Cerebellar nuclear complex (tissue), 1 donor: ENCODE results near the gene PPP1R14C.
"Not testable (repeated sequence)": the region's sequence is repeated elsewhere in the genome, so short reads cannot be mapped to it uniquely, and the experiment has no call there.

Source experiments
- DNase-seq, 2 experiments: peaks; one replicate each; lab custom pipeline; 2025; lab: John Stamatoyannopoulos, UW

Gene PPP1R14C

DNA sequence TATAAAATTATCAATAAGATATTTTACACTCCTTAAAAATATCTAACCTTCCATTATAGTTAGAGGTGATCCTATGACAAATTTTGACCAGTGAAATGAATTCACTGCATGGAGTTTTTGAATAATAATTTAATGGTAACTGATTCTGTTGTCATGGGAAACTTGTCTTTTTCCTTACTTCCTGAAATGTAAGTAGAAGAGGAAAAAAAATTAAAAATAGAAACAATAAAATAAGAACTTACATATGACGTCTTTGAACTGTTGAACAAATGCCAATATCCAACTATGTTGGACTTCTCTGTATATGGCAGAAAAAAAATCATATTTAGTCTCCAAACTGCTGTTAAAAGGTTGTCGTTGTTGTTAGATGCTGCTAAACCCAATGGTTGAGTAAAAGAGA lies 26.3 kb downstream of the PPP1R14C start:
- no peak for DNase-seq

- DNase-seq, result no peak
Measured at GRCh38 chr6:150169609-150170008, 26.8 kb downstream of the PPP1R14C start.

DNA sequence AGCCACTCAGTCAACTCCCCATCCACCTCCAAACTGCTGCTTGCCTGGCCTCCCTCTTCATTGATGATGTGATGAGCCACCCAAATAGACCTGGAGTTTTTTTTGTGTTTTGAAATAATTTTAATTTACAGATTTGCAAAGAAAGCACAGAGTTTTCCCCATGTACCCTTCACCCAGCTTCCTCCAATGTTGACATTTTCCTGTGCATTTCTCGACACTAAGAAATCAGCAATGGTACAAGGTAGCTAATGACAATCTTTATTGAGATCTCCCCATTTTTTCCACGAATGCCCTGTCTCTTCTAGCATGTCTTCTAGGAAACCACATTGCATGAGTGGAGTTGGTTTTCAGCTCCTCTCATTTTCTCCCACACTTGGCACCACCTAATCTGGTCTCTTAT lies 30.1 kb downstream of the PPP1R14C start:
- DNase-seq, result no peak

GRCh38 chr6:150175586-150176151 lies 32.8 kb downstream of the PPP1R14C start:
- no peak for DNase-seq

- DNase-seq, result peak; percentile 14 to 71
Measured at GRCh38 chr6:150176152-150176551, 33.3 kb downstream of the PPP1R14C start.

GRCh38 chr6:150176659-150177058 lies 33.8 kb downstream of the PPP1R14C start:
- no peak for DNase-seq

DNA sequence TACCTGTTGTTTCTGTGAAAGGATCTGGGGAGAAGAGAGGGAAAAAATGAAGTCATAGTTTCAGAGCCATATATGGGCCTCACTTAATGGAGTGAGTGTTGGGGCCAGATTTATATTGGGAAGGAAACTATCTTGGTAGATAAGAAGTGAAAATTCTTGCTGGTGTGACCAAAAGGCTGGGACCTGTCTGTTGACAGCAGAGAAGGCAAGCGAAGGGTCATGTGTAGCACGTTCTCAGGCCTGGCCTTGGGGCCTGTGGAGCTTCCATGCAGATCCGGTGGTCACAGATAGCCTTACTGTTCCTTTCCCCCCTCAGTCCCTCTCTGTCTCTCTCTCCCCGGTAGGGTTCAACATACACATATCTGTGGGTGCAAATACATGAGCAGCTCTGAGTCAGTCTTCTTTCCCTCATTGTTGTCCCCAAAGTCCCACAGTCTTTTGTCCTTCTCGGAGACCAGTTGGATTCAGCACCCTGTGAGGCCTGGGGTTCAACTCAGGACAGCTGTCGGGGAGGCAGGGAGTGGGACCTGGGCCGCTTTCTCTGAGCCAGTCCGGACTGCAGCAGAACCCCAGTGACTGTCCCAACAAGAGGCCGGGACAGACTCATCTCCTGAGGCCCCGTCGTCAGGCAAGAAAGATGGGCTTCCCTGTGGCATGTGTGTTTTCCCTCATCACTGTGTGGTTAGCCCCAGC lies 34.6 kb downstream of the PPP1R14C start:
- no peak for DNase-seq

- DNase-seq, result no peak
Measured at GRCh38 chr6:150177952-150178520, 35.2 kb downstream of the PPP1R14C start.

DNA sequence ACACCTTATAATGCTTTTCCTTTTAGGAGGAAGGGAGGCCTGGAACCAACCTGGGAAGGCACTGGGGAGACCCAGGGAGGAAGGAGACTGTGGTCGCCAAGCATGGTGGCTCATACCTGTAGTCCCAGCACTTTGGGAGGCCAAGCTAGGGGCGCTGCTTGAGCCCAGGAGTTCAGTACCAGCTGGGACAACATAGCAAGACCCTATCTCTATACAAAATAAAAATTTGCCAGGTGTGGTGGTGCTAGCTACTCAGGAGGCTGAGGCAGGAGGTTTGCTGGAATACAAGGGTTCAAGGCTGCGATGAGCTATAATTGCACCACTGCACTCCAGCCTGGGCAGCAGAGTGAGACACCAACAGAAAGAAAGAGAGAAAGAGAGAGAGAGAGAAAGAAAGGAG lies 36.2 kb downstream of the PPP1R14C start:
- DNase-seq, result no peak

GRCh38 chr6:150179907-150180424 lies 37.1 kb downstream of the PPP1R14C start:
- not testable (repeated sequence) for DNase-seq

DNA sequence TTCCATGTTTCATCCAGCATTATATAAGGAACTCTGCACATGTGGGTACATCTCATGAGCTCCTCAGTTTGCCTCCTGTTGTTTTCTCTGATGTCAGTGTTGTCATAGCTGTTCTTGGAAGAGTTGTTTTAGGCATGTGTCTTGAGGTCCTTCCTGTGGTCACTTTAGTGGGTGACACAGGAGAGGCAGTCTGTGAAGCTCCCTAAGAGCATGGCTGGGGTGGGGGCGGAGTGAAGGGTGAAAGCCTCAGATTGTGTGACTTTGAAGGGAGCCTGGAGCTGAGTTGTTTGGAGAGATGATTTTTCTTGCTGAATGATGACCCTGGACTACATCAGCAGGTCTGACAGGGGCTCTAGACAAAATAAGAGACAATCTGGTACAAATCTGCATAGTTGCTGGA lies 37.7 kb downstream of the PPP1R14C start:
- no peak for DNase-seq

DNA sequence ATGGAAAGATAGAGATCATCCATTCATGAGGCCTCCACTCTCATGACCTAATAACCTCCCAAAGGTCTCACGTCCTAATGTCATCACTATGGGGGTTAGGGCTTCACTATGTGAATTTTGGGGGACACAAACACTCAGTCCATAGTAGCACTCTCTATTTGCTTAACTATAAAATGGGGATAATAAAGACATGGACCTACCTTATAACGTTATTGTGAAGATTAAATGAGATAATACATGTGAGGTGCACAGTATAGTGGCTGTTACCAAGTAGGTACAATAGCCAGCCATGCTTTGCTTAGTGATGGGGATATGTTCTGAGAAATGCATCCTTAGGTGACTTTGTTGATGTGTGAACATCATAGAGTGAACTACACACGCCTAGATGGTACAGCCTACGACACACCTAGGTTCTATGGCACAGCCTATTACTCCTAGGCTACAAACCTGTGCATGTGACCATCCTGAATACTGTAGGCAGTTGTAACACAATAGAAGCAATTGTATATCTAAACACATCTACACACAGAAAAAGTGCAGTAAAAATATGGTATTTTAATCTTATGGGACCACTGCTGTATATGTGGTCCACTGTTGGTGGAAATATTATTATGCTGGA lies 39.7 kb downstream of the PPP1R14C start:
- DNase-seq, result no peak

DNA sequence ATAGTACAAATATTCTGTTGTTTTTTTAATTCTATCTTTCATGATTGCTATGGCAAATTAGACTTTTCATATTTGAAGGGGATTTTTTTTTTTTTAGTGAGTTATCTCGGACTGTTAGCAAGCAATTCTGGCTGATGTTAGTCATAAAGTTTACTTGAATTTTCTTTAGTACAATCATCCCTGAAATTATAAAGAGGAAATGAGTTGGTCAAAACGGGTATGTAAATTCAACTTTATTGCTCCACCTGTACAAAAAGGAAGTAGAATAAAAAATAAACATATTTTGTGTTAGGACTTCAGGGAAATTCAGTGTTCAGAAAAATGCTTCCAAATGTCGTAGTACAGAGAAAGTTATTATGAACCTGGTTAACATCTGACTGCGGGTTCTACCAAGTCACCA lies 40.3 kb downstream of the PPP1R14C start:
- DNase-seq, result no peak

GRCh38 chr6:150183966-150184365 lies 41.1 kb downstream of the PPP1R14C start:
- no peak for DNase-seq

- no peak for DNase-seq
Measured at GRCh38 chr6:150184850-150185731, 42.2 kb downstream of the PPP1R14C start.

DNA sequence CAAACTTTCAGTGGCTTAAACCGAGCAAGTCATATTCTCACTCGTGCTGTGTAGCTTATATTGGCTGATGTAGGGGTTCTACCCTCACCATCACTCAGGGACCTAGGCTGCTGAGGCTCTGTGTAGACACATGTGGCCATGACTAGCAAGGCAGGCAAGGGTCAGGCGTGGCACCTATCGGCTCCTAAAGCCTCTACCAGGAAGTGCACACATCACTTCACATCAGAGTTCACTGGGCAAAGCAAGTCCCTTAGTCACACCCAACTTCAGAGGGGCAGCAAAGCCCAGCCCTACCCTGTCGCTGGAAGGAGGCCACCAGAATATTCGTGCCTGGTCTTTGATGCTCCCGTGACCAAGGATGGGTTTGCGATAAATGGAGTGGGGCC lies 42.9 kb downstream of the PPP1R14C start:
- no peak for DNase-seq

GRCh38 chr6:150186129-150186898 lies 43.5 kb downstream of the PPP1R14C start:
- no peak for DNase-seq

DNA sequence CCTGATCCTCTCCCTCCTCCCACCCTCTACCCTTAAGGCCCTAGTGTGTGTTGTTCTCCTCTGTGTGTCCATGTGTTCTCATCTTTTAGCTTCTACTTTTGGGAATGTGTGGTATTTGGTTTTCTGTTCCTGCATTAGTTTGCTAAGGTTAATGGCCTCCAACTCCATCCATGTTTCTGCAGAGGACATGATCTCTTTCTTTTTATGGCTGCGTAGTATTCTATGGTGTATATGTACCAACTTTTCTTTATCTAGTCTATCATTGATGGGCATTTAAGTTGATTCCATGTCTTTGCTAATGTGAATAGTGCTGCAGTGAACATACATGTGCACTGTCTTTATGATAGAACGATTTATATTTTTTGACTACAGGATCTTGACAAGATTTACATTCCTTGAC lies 44.6 kb downstream of the PPP1R14C start:
- DNase-seq, result not testable (repeated sequence)

DNA sequence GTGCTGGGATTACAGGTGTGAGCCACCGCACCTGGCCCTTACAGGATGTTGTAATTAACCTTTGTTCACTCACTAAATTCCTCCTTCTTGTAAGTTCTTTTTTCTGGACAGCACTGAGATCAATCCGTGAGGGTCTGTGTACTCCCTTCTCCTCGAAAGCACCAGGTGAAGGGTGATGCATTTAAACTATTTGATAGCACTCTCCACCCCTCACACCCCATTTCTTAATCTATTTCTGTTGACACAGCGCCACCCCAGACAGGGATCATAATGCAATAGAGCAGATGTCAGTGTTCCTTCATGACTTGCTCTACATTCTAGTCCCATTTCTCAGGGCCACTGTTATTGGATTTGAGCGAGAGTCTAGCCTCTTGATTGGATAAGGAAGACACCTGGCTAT lies 46.3 kb downstream of the PPP1R14C start:
- no peak for DNase-seq

DNA sequence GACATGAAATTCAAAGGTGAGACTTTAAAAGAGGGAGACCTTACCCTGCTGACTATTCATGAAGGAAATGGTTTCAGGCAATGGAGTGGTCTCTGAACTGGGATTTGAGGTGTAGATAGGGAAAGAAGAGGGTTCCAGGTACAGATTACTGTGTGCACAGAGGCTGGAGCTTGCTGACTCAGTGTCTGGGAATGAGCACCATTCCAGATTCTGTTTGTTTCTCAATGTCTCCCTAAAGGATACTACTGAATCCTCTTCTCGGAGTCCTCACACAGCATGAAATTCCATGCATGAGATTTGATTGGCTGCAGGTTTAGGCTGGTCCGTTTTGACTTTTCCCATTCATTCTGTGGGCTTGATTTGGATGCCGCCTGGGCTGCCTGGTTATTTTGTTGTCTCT lies 49.0 kb downstream of the PPP1R14C start:
- no peak for DNase-seq

DNA sequence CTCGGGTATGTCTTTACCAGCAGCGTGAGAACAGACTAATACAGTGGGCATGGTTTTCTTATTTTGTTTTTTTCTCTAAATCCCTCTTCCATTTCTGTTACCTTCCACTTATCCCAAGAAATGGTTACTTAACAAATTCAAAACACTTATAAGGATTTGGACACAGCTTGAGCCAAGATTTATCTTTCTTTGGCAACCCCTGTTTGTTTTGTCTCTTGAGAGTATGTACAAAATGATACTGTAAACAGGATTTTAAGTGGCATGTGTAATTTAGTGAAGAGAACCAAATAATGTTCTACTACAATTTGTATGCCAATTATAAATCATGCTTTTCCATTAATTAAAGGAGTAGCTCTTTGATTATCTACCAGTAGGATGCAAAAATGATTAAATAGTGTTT lies 51.4 kb downstream of the PPP1R14C start:
- DNase-seq, result no peak
